Coronary artery (tissue), 2 donors: ENCODE results near the gene MRGPRF.

Experiments used
- DNase-seq: peaks from one replicate; pipeline ENCODE4 v3.0.0-alpha.2; 2017; ENCODE audit warnings: low spot score
- H3K27ac ChIP-seq, 2 donors: fragments of 200-600 bp; sonication (generic); one replicate each; pipeline ENCODE4 v1.5.1; 2016 to 2019
- H3K4me3 ChIP-seq: fragments of 200-600 bp; sonication (generic); 2 replicates; pipeline ENCODE4 v1.5.1; 2016; ENCODE audit warnings: mild to moderate bottlenecking, moderate library complexity
- CTCF ChIP-seq: fragments of 200-600 bp; sonication (generic); IDR thresholded peaks from one replicate; pipeline ENCODE4 v1.5.1; 2019; ENCODE audit warnings: antibody characterized with exemption

Gene MRGPRF

GRCh38 chr11:69040051-69040450 is 27.0 kb upstream of the MRGPRF start:
- TF ChIP-seq CTCF: no peak
- H3K4me3 ChIP-seq: no peak overlapping the region
- no peak for DNase-seq
- H3K27ac ChIP-seq: no peak overlapping the region

- DNase-seq: no peak
- Histone ChIP-seq H3K4me3 (no peak overlapping the region), H3K27ac (no peak overlapping the region)
- TF ChIP-seq CTCF: no peak
Measured at GRCh38 chr11:69039501-69039900, 26.5 kb upstream of the MRGPRF start.

GRCh38 chr11:69037544-69037943 is 24.5 kb upstream of the MRGPRF start:
- no peak overlapping the region for H3K4me3 ChIP-seq
- no peak for DNase-seq
- no peak overlapping the region for H3K27ac ChIP-seq
- TF ChIP-seq CTCF: no peak

- no peak for TF ChIP-seq CTCF
- no peak overlapping the region for H3K4me3 ChIP-seq
- no peak overlapping the region for H3K27ac ChIP-seq
- no peak for DNase-seq
Measured at GRCh38 chr11:69037074-69037473, 24.0 kb upstream of the MRGPRF start.

- no peak for DNase-seq
- Histone ChIP-seq H3K27ac (peak overlapping the region; percentile 60 to 83), H3K4me3 (no peak overlapping the region)
- no peak for TF ChIP-seq CTCF
Measured at GRCh38 chr11:69035946-69036340, 22.9 kb upstream of the MRGPRF start.

- no peak for TF ChIP-seq CTCF
- H3K27ac ChIP-seq: peak overlapping the region; percentile 60 to 83
- H3K4me3 ChIP-seq: no peak overlapping the region
- no peak for DNase-seq
Measured at GRCh38 chr11:69035150-69035945, 22.3 kb upstream of the MRGPRF start.

GRCh38 chr11:69034123-69034867 is 21.2 kb upstream of the MRGPRF start:
- Histone ChIP-seq H3K4me3 (no peak overlapping the region), H3K27ac (peak overlapping the region in 1 of 2 donors; percentile 42)
- no peak for TF ChIP-seq CTCF
- no peak for DNase-seq
